K562 (cell line): ENCODE results near the gene ZRANB1.

ENCODE experiments used
- CREB1 ChIP-seq, 2 experiments: sonication (generic) in 1 of 2; formaldehyde crosslinking in 1 of 2; IDR thresholded peaks; 2 replicates each; pipeline versions ENCODE4 v1.6.1 to v1.8.0; 2012 to 2022; ENCODE audit warnings: inconsistent platforms in 1 of 2, mild to moderate bottlenecking in 1 of 2, missing genetic modification reagents in 1 of 2, moderate library complexity in 1 of 2
- CTCF ChIP-seq, 3 experiments: IDR thresholded peaks in 2 of 3; conservative IDR thresholded peaks in 1 of 3; 2 replicates each; pipeline ENCODE4 v1.5.1; 2011 to 2012; ENCODE audit warnings: low read length in 3 of 3, mild to moderate bottlenecking in 3 of 3, control low read depth in 2 of 3, improper control_type of control experiment in 1 of 3, inconsistent platforms in 1 of 3, low read depth in 1 of 3, mixed read lengths in 1 of 3, moderate library complexity in 1 of 3; ENCODE audit not compliant: insufficient read depth in 2 of 3
- ELK1 ChIP-seq: sonication (generic); formaldehyde crosslinking; IDR thresholded peaks from 2 replicates; pipeline ENCODE4 v1.8.1; 2022; ENCODE audit warnings: missing genetic modification reagents
- FOXK1 ChIP-seq: sonication (generic); formaldehyde crosslinking; IDR thresholded peaks from 2 replicates; pipeline ENCODE4 v1.8.0; 2022; ENCODE audit warnings: missing genetic modification reagents, mild to moderate bottlenecking, borderline replicate concordance
- JUND ChIP-seq, 2 experiments: IDR thresholded peaks; 2 replicates in 1 of 2; 3 replicates in 1 of 2; pipeline ENCODE4 v1.6.1; 2011; ENCODE audit warnings: borderline replicate concordance in 2 of 2, low read depth in 2 of 2, low read length in 2 of 2, improper control_type of control experiment in 1 of 2, missing biosample characterization in 1 of 2, missing genetic modification characterization in 1 of 2, missing genetic modification reagents in 1 of 2
- MAFK ChIP-seq: IDR thresholded peaks from 2 replicates; pipeline ENCODE4 v1.6.1; 2011; ENCODE audit warnings: low read length, improper control_type of control experiment
- POLR2A ChIP-seq: fragments of 450-650 bp; conservative IDR thresholded peaks from 2 replicates; pipeline ENCODE4 v1.6.1; 2016
- SMAD4 ChIP-seq: fragments of 250-450 bp; sonication (Bioruptor Pico); conservative IDR thresholded peaks from 2 replicates; pipeline ENCODE4 v1.8.0; 2021; ENCODE audit warnings: inconsistent platforms, mild to moderate bottlenecking, moderate library complexity
- WHSC1 ChIP-seq: IDR thresholded peaks from one replicate; pipeline ENCODE4 v1.6.1; 2012; ENCODE audit warnings: low read length, control low read depth, inconsistent platforms
- YY1 ChIP-seq, 3 experiments: IDR thresholded peaks; 2 replicates each; pipeline ENCODE4 v1.6.1; 2011; ENCODE audit warnings: low read length in 2 of 3, mild to moderate bottlenecking in 2 of 3, moderate library complexity in 2 of 3, borderline replicate concordance in 1 of 3, control low read depth in 1 of 3, low read depth in 1 of 3; ENCODE audit not compliant: insufficient read depth in 3 of 3, insufficient replicate concordance in 2 of 3, control insufficient read depth in 1 of 3, insufficient read length in 1 of 3; ENCODE audit errors: extremely low read depth in 1 of 3

- TF ChIP-seq YY1 (IDR thresholded peaks at IDR 0.05; ENCODE audit: borderline replicate concordance in 1 of 3, control insufficient read depth in 1 of 3, extremely low read depth in 1 of 3, insufficient read depth in 3 of 3, insufficient read length in 1 of 3, insufficient replicate concordance in 2 of 3, low read depth in 1 of 3, low read length in 2 of 3) (no peak), POLR2A (no peak), FOXK1 (CRISPR knock-in tag) (no peak), ELK1 (CRISPR knock-in tag) (no peak), MAFK (no peak), WHSC1 (no peak), JUND (IDR thresholded peaks at IDR 0.05; ENCODE audit: borderline replicate concordance, low read depth, low read length) (no peak), JUND (tag; IDR thresholded peaks at IDR 0.05; ENCODE audit: borderline replicate concordance, low read depth, low read length) (no peak), SMAD4 (no peak), CREB1 (IDR thresholded peaks at IDR 0.05) (no peak), CREB1 (CRISPR knock-in tag; IDR thresholded peaks at IDR 0.05) (no peak), CTCF (IDR thresholded peaks at IDR 0.05 in 2 of 3, conservative IDR thresholded peaks at IDR 0.05 in 1 of 3; ENCODE audit: insufficient read depth in 2 of 3, low read depth in 1 of 3, low read length in 3 of 3) (no peak)
These were observed 24.1 kb downstream of the ZRANB1 start for GRCh38 chr10:124966008-124966407.
